GM13977 (cell line): ENCODE measurements around the gene ASRGL1.

Source experiments
- DNase-seq: peaks from one replicate; pipeline ENCODE4 v3.0.0; 2012; ENCODE audit warnings: low spot score
- CTCF ChIP-seq: IDR thresholded peaks from 2 replicates; pipeline ENCODE4 v1.5.1; 2012; ENCODE audit warnings: mild to moderate bottlenecking, control low read depth; ENCODE audit not compliant: insufficient read depth; ENCODE audit errors: extremely low read depth, missing control alignments
- in situ Hi-C: fragments of 300-500 bp; cut with MboI; formaldehyde crosslinking; loops from one replicate; pipeline ENCODE4 v1.12.0; 2022; ENCODE audit warnings: low sequenced_read_pairs, low pct_unique_long_range_greater_than_20kb, mixed read lengths, inconsistent platforms; ENCODE audit not compliant: unreplicated experiment

Gene ASRGL1

GRCh38 chr11:62392506-62392905 is 55.3 kb downstream of the ASRGL1 start:
- DNase-seq: no peak
- TF ChIP-seq CTCF: no peak
- in situ Hi-C loops: no loop called here

GRCh38 chr11:62393061-62393611 is 55.9 kb downstream of the ASRGL1 start:
- peak; percentile 38 for DNase-seq
- in situ Hi-C loops: no loop called here
- peak; percentile 39 for TF ChIP-seq CTCF

- in situ Hi-C loops: no loop called here
- TF ChIP-seq CTCF: no peak
- DNase-seq: no peak
Observed at GRCh38 chr11:62393735-62394134, 56.5 kb downstream of the ASRGL1 start.

- in situ Hi-C loops: no loop called here
- TF ChIP-seq CTCF: peak; percentile 78
- peak; percentile 83 for DNase-seq
Observed at GRCh38 chr11:62394825-62395538, 57.7 kb downstream of the ASRGL1 start.

GRCh38 chr11:62395885-62396551 is 58.8 kb downstream of the ASRGL1 start:
- no peak for DNase-seq
- in situ Hi-C loops: no loop called here
- no peak for TF ChIP-seq CTCF

GRCh38 chr11:62398011-62398994 is 61.1 kb downstream of the ASRGL1 start:
- no peak for DNase-seq
- no peak for TF ChIP-seq CTCF
- in situ Hi-C loops: no loop called here
